Esophagus squamous epithelium (tissue), 5 donors: ENCODE measurements around the gene RBM25. TPM values are rescaled to one million over a fixed set of nuclear protein-coding genes. Genes with fewer than 3 reads are reported as not detected.
A peak's percentile ranks its signal among the peaks of the same experiment; 100 is the strongest.

Experiments used
- DNase-seq: peaks from one replicate; lab custom pipeline; 2025; lab: John Stamatoyannopoulos, UW
- H3K27ac ChIP-seq, 4 donors: fragments of 200-600 bp; sonication (generic); one replicate each; pipeline ENCODE4 v1.5.1; 2016 to 2019; ENCODE audit warnings: mild to moderate bottlenecking in 1 of 4
- H3K27me3 ChIP-seq, 4 donors: fragments of 200-600 bp; sonication (generic); 1 replicate in 3 of 4; 2 replicates in 1 of 4; pipeline versions ENCODE4 v1.5.1 to v1.6.0; 2017 to 2021; ENCODE audit warnings: antibody characterized with exemption in 1 of 4
- H3K36me3 ChIP-seq, 3 donors: fragments of 200-600 bp; sonication (generic); one replicate each; pipeline ENCODE4 v1.5.1; 2016 to 2019
- H3K4me1 ChIP-seq, 3 donors: fragments of 200-600 bp; sonication (generic); one replicate each; pipeline ENCODE4 v1.5.1; 2017 to 2019
- H3K4me3 ChIP-seq, 4 donors: fragments of 200-600 bp; sonication (generic); 1 replicate in 3 of 4; 2 replicates in 1 of 4; pipeline ENCODE4 v1.5.1; 2016 to 2019; ENCODE audit warnings: mild to moderate bottlenecking in 2 of 4, moderate library complexity in 1 of 4
- H3K9me3 ChIP-seq, 3 donors: fragments of 200-600 bp; sonication (generic); one replicate each; pipeline ENCODE4 v1.5.1; 2016 to 2019
- POLR2A ChIP-seq, 4 donors: fragments of 450-650 bp; IDR thresholded peaks; one replicate each; pipeline ENCODE4 v1.6.1; 2017; ENCODE audit warnings: antibody characterized with exemption in 4 of 4, mild to moderate bottlenecking in 4 of 4, moderate library complexity in 3 of 4
- WGBS, 2 donors: methylation state at CpG; one replicate each; pipeline ENCODE4 v1.1.5; 2018; 5-methylcytosine and 5-hydroxymethylcytosine counted together
- intact Hi-C: fragments of 100-400 bp; cut with DNase I; formaldehyde crosslinking; loops from one replicate; pipeline ENCODE4 v1.15.0; 2022
- total RNA-seq, 4 donors: library from RNA; depleted of rRNA; stranded (reverse); fragments of >200 nt; gene quantifications; one replicate each; pipeline ENCODE4 v1.1.0, GENCODE V29; 2016
- TF ChIP-seq, protein P1 (sequence below), 6 experiments: fragments of 450-650 bp in 4 of 6; fragments of 200-600 bp in 2 of 6; sonication (generic) in 2 of 6; IDR thresholded peaks; one replicate each; pipeline ENCODE4 v1.5.1; 2016 to 2019; ENCODE audit warnings: antibody characterized with exemption in 6 of 6, mild to moderate bottlenecking in 4 of 6, moderate library complexity in 4 of 6
- donor health status: DM: yes; HTN: yes; CAD: no.

The RBM25 gene
- total RNA-seq, 4 donors from 2014 or later: 22.3 to 58.2 (median 34.2) TPM

DNA sequence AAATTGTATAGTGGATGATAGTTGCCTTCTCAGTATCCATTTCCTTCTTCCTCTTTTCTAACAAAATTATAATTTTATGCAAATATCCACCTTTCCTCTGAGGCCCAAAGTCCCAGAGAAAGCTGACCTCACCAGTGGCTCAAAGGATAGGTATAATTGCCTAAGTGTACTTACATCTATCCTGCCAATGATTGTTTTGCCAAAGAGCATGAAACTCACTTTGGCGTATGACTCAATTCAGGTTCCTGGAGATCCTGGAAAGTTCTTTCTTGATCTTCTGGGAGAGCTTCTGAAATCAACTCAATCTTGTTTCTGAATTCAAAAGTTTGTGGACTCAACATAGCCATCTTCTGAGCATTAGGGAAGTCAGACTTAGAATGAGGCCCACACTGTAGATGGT is 10.5 kb upstream of the RBM25 start:
- DNase-seq: no peak
- peak overlapping the region in 1 of 4 donors; percentile 20 for H3K27ac ChIP-seq
- no peaks in the 10 kb centered on the region for H3K9me3 ChIP-seq
- WGBS, 2 donors: 69 to 80% methylated on average over 1 of the region's 1 CpG
- H3K4me1 ChIP-seq: no peaks in the 10 kb centered on the region
- H3K27me3 ChIP-seq: no peaks in the 10 kb centered on the region
- intact Hi-C loops: no loop called here
- TF ChIP-seq POLR2A (IDR thresholded peaks at IDR 0.05): no peak
- TF ChIP-seq, protein P1, sequence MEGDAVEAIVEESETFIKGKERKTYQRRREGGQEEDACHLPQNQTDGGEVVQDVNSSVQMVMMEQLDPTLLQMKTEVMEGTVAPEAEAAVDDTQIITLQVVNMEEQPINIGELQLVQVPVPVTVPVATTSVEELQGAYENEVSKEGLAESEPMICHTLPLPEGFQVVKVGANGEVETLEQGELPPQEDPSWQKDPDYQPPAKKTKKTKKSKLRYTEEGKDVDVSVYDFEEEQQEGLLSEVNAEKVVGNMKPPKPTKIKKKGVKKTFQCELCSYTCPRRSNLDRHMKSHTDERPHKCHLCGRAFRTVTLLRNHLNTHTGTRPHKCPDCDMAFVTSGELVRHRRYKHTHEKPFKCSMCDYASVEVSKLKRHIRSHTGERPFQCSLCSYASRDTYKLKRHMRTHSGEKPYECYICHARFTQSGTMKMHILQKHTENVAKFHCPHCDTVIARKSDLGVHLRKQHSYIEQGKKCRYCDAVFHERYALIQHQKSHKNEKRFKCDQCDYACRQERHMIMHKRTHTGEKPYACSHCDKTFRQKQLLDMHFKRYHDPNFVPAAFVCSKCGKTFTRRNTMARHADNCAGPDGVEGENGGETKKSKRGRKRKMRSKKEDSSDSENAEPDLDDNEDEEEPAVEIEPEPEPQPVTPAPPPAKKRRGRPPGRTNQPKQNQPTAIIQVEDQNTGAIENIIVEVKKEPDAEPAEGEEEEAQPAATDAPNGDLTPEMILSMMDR (IDR thresholded peaks at IDR 0.05): no peak
- H3K36me3 ChIP-seq: no peaks in the 10 kb centered on the region
- no peak overlapping the region for H3K4me3 ChIP-seq

DNA sequence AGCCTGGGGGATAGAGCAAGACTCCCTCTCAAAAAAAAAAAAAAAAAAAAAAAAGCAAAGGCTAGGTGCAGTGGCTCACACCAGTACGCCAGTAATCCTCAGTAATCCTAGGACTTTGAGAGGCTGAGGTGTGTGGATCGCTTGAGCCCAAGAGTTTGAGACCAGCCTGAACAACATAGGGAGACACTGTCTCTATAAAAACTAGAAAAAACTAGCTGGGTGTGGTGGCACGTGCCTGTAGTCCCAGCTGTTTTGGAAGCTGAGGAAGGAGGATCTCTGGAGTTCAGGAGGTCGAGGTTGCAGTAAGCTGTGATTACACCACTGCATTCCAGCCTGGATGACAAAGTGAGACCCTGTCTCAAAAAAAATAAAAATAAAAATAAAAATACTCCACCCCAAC is 8.9 kb upstream of the RBM25 start:
- no peak for DNase-seq
- H3K27ac ChIP-seq: no peak overlapping the region
- no peaks in the 10 kb centered on the region for H3K4me1 ChIP-seq
- intact Hi-C loops: no loop called here
- H3K9me3 ChIP-seq: no peaks in the 10 kb centered on the region
- WGBS, 2 donors: 43 to 50% methylated on average over 4 of the region's 4 CpGs
- H3K27me3 ChIP-seq: no peaks in the 10 kb centered on the region
- TF ChIP-seq POLR2A (IDR thresholded peaks at IDR 0.05): no peak
- TF ChIP-seq, protein P1 (IDR thresholded peaks at IDR 0.05): no peak
- H3K36me3 ChIP-seq: no peaks in the 10 kb centered on the region
- H3K4me3 ChIP-seq: no peak overlapping the region

DNA sequence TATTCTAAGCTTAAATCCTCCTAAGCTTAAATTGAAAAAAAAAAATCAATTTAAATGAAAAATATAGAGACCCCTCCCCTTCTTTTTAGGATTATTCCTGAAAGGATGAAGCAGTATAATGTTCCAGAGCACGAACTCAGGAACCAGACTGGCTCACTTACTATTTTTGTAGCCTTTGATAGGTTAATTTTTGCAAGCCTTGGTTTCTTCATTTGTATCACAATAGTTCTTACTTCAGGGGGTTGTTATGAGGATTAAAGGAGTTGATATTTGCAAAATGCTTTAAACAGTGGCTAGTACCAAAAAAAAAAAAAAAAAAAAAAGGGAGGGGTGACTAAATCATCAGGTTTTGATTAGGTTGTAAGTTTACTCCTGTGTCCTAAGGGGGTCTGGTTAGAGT is 3.1 kb upstream of the RBM25 start:
- H3K36me3 ChIP-seq: no peaks in the 10 kb centered on the region
- 91 to 100% methylated on average over 1 of the region's 1 CpG for WGBS, 2 donors
- H3K9me3 ChIP-seq: no peaks in the 10 kb centered on the region
- no peak for DNase-seq
- no peak overlapping the region for H3K27ac ChIP-seq
- intact Hi-C loops: no loop called here
- peaks cover 8 to 21% (median 14%) of the 10 kb centered on the region in 3 donors for H3K4me1 ChIP-seq
- H3K27me3 ChIP-seq: no peaks in the 10 kb centered on the region
- no peak overlapping the region for H3K4me3 ChIP-seq
- TF ChIP-seq, protein P1 (IDR thresholded peaks at IDR 0.05): no peak
- TF ChIP-seq POLR2A (IDR thresholded peaks at IDR 0.05): no peak

DNA sequence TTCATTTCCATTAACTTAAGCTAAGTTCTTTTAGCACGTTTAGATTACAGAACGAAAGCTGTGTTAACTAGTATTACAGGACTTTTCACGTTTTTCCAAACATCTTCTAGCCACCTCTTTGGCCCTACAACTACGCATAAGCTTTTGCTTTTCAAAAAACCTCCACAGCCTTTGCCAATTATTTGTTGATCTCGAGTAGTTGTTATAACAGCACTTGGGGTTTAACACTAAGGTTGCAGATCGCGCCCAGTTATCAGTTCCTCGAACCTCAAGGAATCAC is 450 bp upstream of the RBM25 start:
- Histone ChIP-seq H3K4me3 (peak overlapping the region; percentile 49 to 96 (median 90)), H3K36me3 (peaks cover 0 to 8% (median 0%) of the 10 kb centered on the region in 3 donors), H3K27me3 (no peaks in the 10 kb centered on the region), H3K9me3 (no peaks in the 10 kb centered on the region), H3K4me1 (peaks cover 14 to 47% (median 31%) of the 10 kb centered on the region in 3 donors), H3K27ac (peak overlapping the region; percentile 83 to 97 (median 95))
- no peak for TF ChIP-seq POLR2A (IDR thresholded peaks at IDR 0.05)
- TF ChIP-seq, protein P1 (IDR thresholded peaks at IDR 0.05): no peak
- 4 to 5% methylated on average over 8 of the region's 8 CpGs for WGBS, 2 donors
- DNase-seq: no peak
- intact Hi-C loops: no loop called here

DNA sequence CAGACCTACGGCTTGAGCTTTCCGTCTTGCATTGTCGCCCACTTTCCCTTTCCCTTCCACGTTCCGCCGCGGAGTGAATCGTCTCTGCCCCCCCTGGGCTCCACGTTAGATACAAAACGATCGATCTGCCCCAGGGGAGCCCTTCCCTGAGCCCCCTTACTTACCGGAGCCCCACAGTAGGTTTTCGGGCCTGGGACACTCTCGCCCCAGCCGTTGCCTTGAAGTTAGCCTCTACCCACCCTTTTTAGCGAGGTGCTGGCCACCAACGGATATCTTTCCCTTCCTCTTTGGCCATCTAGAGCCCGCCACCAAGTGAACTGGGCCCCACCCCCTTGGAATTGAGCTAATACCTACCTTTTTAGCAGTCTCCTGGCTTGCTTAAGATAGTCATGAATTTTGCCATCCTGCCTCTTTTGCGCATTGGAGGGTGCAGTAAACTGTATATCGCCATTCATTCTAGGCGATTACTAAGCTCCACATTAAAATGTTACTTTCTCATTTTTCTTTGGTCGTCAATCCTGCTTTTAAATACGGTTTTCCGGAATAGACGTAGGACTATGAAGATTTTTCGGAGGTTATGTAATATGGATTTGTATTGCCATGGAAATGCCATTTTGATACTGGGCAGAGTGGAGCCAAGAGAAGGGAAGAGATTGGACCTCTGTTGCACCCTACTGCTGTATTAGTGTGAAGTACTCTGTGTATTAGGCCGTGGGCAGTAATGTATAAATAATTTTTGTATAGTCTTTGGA is 764 bp downstream of the RBM25 start:
- TF ChIP-seq, protein P1 (IDR thresholded peaks at IDR 0.05): no peak
- TF ChIP-seq POLR2A (IDR thresholded peaks at IDR 0.05): no peak
- intact Hi-C loops: no loop called here
- Histone ChIP-seq H3K9me3 (no peaks in the 10 kb centered on the region), H3K27me3 (no peaks in the 10 kb centered on the region), H3K27ac (peak overlapping the region; percentile 83 to 97 (median 95)), H3K4me1 (peaks cover 14 to 59% (median 37%) of the 10 kb centered on the region in 3 donors), H3K36me3 (peaks cover 0 to 21% (median 0%) of the 10 kb centered on the region in 3 donors), H3K4me3 (peak overlapping the region; percentile 49 to 96 (median 90))
- DNase-seq: no peak
- WGBS, 2 donors: 0 to 1% methylated on average over 27 of the region's 27 CpGs
